HG02970 (cell line): Measurements from ENCODE around the gene AP2A1.

Experiments
- ATAC-seq: cut with Tn5 transposase; IDR thresholded peaks from one replicate; pipeline ENCODE4 v1.9.1; 2021; ENCODE audit warnings: mild to moderate bottlenecking, moderate library complexity, moderate number of reproducible peaks; ENCODE audit not compliant: unreplicated experiment, low FRiP score

Gene AP2A1

GRCh38 chr19:49764341-49764740 is 2.5 kb upstream of the AP2A1 start:
- ATAC-seq = no peak

- ATAC-seq = peak; percentile 91
These were observed 533 bp upstream of the AP2A1 start for GRCh38 chr19:49766007-49766929.

GRCh38 chr19:49767381-49767780 is 580 bp downstream of the AP2A1 start:
- ATAC-seq = no peak

- ATAC-seq = no peak
These were observed 1.3 kb downstream of the AP2A1 start for GRCh38 chr19:49767967-49768581.

GRCh38 chr19:49770529-49770928 is 3.7 kb downstream of the AP2A1 start:
- ATAC-seq = no peak

- no peak for ATAC-seq
These were observed 4.9 kb downstream of the AP2A1 start for GRCh38 chr19:49771674-49772139.

- ATAC-seq = no peak
These were observed 6.1 kb downstream of the AP2A1 start for GRCh38 chr19:49772850-49773432.

GRCh38 chr19:49773663-49774350 is 7.0 kb downstream of the AP2A1 start:
- no peak for ATAC-seq

GRCh38 chr19:49774969-49775368 is 8.2 kb downstream of the AP2A1 start:
- ATAC-seq = no peak

- no peak for ATAC-seq
These were observed 9.1 kb downstream of the AP2A1 start for GRCh38 chr19:49775742-49776370.

- no peak for ATAC-seq
These were observed 9.6 kb downstream of the AP2A1 start for GRCh38 chr19:49776371-49776764.

GRCh38 chr19:49779731-49780555 is 13.1 kb downstream of the AP2A1 start:
- no peak for ATAC-seq

GRCh38 chr19:49780861-49781260 is 14.1 kb downstream of the AP2A1 start:
- ATAC-seq = no peak

GRCh38 chr19:49781394-49781793 is 14.6 kb downstream of the AP2A1 start:
- no peak for ATAC-seq

- no peak for ATAC-seq
These were observed 15.7 kb downstream of the AP2A1 start for GRCh38 chr19:49782515-49782914.

GRCh38 chr19:49786376-49786820 is 19.6 kb downstream of the AP2A1 start:
- no peak for ATAC-seq

- no peak for ATAC-seq
These were observed 20.9 kb downstream of the AP2A1 start for GRCh38 chr19:49787746-49788145.

GRCh38 chr19:49788857-49789256 is 22.1 kb downstream of the AP2A1 start:
- ATAC-seq = no peak

- ATAC-seq = no peak
These were observed 24.1 kb downstream of the AP2A1 start for GRCh38 chr19:49790866-49791265.
